Measurements from ENCODE around the gene BTLA.

DNA sequence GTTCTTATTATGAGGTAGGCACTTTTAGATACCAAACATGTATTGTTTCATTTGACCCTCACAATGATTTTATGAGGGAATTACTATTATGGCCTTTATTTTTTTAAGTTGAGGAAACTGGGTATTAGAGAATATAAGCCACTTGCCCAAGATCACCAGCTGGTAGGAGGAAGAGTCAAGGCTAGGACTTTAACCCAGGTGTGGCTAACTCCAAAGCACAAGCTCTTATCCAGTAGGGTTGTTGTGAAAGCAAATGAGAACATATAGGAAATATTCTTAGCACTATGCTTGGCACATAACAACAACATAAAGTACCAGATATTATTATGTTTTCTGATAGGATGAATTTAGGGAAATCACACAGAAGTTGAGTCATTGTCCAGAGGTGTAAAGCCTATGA is 7.9 kb downstream of the BTLA start:
- TF ChIP-seq, protein P1, sequence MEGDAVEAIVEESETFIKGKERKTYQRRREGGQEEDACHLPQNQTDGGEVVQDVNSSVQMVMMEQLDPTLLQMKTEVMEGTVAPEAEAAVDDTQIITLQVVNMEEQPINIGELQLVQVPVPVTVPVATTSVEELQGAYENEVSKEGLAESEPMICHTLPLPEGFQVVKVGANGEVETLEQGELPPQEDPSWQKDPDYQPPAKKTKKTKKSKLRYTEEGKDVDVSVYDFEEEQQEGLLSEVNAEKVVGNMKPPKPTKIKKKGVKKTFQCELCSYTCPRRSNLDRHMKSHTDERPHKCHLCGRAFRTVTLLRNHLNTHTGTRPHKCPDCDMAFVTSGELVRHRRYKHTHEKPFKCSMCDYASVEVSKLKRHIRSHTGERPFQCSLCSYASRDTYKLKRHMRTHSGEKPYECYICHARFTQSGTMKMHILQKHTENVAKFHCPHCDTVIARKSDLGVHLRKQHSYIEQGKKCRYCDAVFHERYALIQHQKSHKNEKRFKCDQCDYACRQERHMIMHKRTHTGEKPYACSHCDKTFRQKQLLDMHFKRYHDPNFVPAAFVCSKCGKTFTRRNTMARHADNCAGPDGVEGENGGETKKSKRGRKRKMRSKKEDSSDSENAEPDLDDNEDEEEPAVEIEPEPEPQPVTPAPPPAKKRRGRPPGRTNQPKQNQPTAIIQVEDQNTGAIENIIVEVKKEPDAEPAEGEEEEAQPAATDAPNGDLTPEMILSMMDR (IDR thresholded peaks at IDR 0.05; ENCODE audit: insufficient read depth, low read length, poor library complexity, severe bottlenecking), result no peak
- TF ChIP-seq EZH2phosphoT487 (conservative IDR thresholded peaks at IDR 0.05; ENCODE audit: low read length), result no peak
